GM21515 (cell line): ENCODE data around the gene HIP1.
"Not testable (repeated sequence)": the region's sequence is repeated elsewhere in the genome, so short reads cannot be mapped to it uniquely, and the experiment has no call there.

Experiments
- ATAC-seq: cut with Tn5 transposase; IDR thresholded peaks from one replicate; pipeline ENCODE4 v1.9.1; 2021; ENCODE audit not compliant: unreplicated experiment

The HIP1 gene

DNA sequence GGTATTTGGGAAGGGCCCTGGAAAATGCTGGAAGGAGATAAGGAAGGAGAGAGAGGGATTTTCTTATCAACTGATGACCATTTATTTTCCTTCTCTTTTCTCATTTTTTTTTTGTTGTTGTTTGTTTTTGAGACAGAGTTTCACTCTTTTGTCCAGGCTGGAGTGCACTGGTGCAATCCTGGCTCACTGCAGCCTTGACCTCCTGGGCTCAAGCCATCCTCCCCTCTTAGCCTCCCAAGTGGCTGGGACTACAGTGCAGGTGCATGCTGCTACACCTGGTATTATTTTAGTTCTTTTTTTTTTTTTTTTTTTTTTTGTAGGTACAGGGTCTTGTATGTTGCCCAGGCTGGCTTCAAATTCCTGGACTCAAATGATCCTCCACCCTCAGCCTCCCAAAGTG is 52.2 kb downstream of the HIP1 start:
- no peak for ATAC-seq

DNA sequence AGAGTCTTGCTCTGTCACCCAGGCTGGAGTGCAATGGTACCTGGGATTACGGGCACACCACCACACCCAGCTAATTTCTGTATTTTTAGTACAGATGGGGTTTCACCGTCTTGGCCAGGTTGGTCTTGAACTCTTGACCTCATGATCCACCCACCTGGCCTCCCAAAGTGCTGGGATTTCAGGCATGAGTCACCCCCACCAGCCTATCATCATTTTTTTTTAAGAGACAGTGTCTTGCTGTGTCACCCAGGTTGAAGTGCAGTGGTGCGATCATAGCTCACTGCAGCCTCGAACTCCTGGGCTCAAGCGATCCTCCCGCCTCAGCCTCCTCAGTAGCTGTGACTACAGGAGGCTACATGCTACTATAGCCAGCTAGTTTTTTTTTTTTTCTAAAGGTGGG is 56.7 kb downstream of the HIP1 start:
- not testable (repeated sequence) for ATAC-seq

DNA sequence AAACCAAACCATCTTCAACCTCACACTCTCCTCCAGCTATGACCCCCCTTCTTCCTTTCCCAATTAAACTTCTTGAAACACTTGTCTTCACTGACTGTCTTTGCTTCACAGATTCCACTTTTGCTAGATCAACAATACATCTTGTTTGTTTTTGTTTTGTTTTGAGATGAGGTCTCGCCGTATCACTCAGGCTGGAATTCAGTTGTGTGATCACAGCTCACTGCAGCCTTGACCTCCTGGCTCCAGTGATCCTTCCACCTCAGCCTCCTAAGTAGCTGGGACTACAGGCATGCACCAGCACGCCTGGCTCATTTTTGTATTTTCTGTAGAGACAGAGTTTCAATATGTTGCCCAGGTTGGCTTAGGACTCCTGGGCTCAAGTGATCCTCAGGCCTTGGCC is 59.7 kb downstream of the HIP1 start:
- ATAC-seq, result no peak

DNA sequence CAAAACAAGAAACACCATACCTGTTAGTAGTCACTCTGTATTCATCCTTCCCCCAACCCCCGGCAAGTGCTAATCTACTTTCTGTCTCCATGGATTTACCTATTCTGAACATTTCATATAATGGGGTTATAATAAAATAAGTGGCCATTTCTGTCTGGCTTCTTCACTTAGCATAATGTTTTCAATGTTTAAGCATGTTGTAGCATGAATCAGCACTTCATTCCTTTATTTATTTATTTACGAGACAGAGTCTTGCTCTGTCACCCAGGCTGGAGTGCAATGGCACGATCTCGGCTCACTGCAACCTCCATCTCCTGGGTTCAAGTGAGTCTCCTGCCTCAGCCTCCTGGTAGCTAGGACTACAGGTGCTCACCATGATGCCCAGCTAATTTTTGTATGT is 69.2 kb downstream of the HIP1 start:
- ATAC-seq, result no peak

DNA sequence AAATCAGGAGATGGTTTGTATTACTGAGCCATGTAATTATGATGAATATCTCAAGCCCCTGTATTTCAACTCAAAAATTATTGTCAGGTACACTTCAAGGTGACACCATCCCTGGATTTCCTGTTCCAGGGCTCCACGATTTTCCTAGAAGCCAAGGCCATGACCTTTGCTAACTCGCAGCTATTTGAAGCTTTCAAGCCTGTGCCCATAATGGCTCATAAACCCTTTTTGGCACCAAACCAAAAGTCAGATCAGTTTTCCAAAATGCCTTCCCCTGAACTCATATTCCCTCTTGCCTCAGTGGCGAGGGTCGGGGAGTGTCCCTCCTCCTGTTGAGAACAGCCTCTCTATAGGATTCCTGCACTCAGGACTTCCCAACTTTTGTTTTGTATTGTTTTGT is 70.8 kb downstream of the HIP1 start:
- ATAC-seq, result no peak

DNA sequence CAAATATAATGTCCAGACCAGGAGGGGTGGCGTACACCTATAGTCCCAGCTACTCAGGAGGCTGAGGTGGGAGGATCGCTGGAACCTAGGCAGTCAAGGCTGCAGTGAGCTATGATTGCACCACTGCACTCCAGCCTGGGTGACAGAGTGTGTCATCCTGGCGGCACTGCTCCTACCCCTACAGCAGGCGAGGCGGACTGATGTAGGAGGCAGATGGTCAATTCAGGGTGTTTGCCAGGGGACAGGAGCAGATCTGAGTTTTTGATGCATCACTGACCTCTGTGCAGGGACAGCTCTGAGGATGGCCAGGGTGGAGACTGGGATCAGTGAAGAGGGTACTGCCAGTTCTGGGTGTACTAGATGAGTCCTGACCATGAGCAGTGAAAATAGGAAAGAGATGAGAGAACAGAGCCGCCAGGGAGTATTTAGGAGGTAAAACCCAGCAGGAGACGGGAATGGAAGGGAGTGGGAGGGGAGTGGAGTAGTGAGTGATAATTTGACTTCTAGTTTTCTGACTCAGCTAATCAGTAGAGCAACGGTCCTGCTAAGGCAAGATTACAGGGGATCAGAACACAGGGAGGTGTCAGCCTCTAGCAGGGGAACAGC is 75.3 kb downstream of the HIP1 start:
- no peak for ATAC-seq

DNA sequence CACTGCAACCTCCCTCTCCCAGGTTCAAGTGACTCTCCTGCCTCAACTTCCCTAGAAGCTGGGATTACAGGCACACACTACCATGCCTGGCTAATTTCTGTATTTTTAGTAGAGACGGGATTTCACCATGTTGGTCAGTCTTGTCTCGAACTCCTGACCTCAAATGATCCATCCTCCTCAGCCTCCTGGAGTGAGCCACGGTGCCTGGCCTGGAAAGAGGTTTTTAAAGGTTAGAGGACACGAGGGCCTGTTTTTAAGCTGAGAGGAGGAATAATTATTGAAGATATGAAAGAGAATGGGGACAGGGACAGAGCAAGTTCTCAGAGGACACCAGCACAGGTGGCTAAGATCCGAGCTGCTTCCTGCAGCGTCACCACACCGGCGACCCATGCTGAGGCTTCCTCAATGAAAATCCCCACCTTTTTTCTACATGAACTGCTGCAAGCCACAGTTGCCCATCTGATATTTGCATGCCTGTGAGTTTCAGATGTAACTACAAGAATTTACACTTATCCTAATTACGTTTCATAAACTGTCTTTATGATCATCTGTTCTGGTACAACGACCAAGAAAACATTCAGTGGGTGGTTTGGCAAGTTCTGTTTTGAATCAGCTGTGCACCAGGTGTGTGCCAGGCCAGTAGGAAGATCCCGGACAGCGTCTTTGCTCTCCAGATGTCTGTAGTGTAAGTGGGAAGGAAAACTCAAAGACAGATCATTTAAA is 76.0 kb downstream of the HIP1 start:
- ATAC-seq, result peak; percentile 83

DNA sequence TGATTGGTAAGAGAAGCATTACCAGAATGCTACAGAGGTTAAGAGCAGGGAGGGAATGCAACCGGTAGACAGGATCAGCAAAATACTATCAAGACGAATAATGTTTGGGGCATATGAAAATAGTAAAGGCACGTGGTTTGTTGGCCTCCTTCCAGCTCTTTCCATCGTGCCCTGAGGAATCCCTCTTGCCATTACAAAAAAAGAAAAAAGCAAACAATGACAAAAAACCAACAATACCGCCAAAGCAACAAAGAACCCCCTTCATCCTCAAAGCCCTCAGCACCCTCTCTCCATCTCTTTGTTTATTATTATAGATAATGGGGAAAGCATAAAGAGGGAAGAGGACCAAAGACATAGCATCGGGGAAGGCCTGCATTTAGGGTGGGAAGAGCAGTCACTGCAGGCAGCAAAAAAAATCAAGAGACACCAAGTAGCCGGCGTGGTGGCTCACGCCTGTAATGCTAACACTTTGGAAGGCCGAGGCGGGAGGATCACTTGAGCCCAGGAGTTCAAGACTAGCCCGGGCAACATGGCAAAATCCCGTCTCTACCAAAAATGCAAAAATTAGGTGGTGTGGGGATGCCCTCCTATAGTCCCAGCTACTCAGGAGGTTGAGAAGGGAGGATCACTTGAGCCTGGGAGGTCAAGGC is 78.0 kb downstream of the HIP1 start:
- ATAC-seq, result no peak

DNA sequence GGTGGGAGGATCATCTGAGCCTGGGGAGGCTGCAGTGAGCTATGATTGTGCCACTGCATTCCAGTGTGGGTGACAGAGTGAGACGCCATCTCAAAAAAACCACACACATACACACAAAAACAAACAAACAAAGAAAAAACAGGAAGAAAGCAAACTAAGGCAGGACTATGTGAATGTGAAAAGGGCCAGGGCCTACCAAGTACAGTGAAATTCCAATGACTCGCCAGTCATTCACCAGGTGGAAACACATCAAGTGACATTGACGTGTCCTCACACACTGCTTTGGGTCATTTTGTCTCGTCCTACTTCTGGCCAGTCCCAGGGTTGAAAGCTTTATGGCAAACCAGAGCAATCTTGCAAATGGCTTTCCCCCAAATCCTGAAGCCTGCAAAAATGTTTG is 79.9 kb downstream of the HIP1 start:
- no peak for ATAC-seq

DNA sequence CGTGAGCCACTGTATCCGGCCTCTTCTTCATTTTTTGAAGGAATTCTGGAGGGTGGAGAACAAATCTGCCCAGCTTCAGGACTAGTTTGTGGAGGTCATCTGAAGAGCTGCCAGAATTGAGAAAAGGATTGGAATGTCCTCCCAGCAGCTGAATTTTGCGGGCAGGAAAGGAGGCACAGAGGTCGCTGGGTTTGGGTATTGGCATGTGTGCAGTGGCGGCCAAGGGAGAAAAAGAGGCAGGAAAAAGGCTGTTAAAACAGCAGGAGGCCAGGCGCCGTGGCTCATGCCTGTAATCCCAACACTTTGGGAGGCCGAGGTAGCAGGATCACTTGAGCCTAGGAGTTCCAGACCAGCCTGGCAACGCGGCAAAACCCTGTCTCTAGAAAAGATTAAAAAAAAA is 80.4 kb downstream of the HIP1 start:
- ATAC-seq, result no peak

DNA sequence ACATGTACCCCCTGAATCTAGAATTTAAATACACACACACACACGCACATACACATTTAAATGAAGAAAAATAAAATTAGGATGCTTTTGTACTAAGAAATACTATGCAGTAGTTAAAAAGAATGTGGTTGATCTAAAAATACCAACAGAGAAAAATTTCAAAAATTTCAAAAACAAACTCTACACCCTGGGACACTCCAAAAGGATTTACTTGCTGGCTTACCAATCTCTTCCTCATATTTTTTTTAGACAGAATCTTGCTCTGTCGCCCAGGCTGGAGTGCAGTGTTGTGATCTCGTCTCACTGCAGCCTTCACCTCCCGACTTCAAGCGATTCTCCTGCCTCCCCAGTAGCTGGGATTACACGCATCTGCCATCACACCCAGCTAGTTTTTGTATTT is 80.9 kb downstream of the HIP1 start:
- no peak for ATAC-seq

DNA sequence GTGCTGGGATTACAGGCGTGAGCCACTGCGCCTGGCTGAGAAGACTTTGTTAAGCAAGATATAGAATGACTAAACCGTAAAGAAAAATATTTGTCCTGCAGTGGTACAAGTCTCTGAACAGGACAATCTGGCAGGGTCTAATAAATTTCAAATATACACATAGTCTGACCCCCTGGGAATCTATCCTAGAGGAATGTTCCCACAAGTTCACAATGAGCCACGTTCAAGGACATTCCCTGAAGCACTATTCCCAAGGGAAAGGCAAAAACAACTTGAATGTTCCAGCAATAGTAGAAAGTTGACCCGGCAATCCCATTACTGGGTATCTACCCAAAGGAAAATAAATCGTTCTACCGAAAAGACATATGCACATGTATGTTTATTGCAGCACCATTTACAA is 82.0 kb downstream of the HIP1 start:
- no peak for ATAC-seq

DNA sequence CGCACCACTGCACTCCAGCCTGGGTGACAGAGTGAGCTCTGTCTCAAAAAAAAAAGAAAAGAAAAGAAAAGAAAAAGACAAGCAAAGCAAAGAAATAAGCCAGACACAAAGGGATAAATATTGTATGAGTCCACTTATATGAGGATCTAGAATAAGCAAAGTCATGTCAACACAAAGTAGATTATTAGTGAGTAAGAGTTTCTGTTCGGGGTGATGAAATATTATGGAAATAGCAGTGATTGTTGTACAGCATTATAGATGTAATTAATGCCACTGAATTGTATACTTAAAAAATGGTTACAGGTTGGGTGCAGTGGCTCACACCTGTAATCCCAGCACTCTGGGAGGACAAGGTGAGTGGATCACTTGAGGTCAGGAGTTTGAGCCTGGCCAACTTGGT is 83.2 kb downstream of the HIP1 start:
- ATAC-seq, result no peak

DNA sequence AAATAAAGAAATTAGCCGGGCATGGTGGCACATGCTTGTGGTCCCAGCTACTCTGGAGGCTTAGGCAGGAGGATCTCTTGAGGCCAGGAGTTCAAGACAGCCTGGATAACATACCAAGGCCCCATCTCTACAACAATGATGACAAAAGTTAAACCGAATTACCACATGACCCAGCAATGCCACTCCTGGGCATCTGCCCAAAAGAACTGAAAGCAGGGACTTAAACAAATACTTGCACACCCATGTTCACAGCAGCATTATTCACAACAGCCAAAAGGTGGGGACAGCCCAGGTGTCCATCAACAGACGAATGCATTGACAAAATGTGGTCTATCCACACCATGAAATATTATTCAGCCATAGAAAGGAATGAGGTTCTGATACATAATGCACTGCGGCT is 83.9 kb downstream of the HIP1 start:
- no peak for ATAC-seq

DNA sequence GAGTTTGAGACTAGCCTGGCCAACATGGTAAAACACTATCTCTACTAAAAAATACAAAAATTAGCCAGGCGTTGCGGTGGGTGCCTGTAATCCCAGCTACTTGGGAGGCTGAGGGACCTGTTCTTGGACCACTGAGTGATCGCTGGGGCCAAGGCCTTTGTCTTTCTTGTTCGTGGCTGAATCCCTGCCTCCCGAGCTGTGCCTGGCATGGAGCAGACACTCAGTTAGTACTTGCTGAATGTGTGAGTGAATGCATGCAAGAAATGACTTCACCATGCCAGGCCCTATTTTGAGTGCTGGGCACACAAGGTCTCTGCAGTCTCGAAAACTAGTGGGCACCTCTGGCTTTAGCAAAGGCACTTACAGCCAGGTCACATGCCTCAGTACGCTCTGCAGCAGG is 85.1 kb downstream of the HIP1 start:
- ATAC-seq, result no peak

DNA sequence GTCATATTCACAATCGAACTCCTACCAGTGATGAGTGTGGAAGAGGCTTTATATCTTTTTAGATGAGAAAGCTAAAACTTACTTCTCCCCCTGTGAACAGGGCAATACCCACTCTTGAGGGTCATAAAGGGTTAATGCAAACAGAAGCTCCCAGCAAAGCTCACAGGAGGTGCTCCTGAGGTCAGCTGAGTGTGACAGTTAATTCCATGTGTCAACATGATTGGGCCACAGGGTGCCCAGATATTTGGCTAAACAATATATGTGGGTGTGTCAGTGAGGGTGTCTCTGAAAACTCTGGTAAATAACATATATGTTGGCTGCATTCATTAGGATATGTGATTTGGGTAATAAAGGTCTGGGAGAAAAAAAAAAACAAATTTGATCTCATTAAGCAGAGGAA is 86.0 kb downstream of the HIP1 start:
- no peak for ATAC-seq

DNA sequence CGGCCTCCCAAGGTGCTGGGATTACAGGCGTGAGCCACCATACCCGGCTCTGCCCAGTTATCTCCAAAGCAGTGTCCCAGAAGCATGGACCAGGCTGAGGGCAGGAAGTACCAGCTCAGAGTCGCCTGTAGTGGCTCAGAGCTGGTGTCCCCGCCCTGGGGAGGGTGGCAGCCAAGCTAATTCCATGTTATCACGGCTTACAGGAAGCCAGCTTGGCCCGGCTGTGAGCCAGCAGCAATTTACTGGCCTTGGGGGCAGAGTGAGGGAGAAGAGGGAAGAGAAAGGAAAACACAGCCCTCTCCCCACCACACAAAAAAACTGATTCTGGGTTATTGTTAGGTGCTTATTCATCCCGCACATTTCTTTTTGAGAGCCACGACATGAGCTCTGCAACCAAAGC is 88.1 kb downstream of the HIP1 start:
- no peak for ATAC-seq

DNA sequence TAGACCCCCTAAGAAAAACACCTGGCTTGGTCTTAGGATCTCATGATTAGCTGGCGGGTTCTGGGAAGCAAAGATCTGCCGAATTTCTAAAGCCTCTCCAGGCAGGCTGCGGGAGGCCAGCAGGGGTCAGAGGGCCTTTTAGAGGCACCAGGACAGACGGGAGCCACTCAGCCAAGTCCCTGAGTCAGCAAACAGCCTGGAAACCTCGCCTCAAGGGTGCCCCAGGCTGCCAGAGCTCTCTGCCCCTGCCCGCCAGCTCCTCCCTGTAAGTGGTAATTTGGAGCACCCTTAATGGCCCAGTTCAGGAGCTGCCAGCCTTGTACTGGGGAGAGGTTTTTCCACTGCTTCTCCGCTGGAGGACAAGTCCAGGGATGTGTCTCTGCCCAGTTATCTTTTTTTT is 88.7 kb downstream of the HIP1 start:
- ATAC-seq, result no peak

DNA sequence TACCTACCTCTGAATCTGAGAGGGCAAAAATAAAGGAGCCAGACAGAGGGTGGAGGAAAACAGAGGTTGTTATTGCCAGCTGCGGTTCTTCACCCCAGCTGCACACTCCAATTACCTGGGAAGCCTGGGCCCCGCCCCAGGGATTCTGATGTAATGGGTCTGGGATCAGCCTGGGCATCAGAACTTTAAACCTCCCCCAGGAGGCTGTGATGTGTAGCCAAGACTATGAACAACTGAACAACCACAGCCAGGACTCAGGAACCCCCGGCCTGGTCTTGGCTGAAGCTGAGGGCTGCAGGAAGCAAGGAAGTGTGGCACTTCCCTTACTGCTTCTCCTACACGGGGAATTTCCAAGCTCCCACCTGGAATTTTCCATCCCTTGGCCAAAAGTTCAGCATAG is 89.3 kb downstream of the HIP1 start:
- no peak for ATAC-seq

DNA sequence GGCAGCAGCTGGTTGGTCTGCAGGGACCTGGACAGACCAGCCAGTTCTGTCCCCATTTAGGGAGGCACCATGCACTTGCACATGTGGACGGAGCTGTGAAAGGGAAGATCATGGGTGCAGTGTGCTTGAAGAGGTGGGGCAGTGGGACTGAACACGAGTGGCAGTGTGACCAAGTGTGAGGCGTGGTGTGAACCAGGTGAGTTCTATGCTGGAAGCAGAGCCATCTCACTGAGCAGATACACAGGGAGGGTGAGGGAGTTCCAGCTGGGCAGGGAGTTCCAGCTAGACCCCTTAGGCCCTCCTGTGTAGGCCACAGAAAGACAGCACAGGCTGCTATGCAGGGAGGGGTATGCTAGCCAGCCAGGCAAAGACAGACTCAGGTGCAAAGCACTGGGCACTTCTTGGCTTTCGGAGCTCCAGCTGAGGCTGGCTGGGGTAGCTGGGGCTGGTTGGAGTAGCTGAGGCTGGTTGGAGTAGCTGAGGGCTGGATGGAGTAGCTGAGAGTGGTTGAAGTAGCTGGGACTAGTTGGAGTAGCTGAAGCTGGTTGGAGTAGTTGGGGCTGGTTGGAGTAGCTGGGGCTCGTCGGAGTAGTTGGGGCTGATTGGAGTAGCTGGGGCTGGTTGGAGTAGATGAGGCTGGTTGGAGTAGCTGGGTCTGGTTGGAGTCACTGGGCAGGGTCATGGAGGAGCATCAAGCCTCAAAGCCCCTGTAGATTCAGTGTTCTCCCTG is 90.9 kb downstream of the HIP1 start:
- ATAC-seq, result no peak

DNA sequence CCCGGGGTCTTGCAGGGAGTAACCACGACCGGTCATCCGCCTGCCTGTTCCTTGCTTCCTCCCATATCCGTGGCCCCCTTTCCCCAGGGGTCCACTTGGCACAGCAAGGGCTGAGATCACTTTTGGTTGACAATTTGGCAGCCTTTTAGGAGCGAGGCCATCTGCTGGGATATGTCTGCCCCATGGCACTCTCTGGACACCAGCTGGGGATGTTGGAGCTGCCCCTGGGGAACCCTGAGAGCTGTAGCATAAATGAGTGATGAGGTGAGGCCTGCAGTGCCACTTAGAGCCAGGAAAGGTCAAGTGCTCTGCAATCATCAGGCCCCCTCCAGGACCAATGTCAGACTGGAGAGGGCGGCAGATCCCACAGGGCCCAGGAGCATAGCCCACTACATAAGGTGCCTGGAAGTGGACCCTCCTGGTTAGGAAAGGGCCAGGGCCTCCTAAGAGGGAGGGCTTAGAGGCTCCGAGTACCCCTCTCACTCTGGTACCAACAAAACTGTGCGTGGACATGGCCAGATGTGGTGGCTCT is 92.1 kb downstream of the HIP1 start:
- ATAC-seq, result no peak

DNA sequence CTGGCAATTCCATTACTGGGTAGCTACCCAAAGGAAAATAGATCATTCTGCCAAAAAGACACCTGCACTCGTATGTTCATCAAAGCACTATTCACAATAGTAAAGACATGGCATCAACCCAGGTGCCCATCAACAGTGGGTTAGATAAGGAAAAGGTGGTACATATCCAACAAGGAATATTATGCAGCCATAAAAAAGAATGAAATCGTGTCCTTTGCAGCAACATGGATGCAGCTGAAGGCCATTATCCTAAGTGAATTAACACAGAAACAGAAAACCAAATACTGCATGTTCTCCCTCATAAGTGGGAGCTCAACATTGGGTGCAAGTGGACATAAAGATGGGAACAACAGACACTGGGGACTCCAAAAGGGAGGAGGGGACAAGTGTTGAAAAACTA is 93.2 kb downstream of the HIP1 start:
- ATAC-seq, result no peak
